Heart right ventricle (tissue), 16 donors: ENCODE measurements around the gene LIPK. TPM values are rescaled to one million over a fixed set of nuclear protein-coding genes. Genes with fewer than 3 reads are reported as not detected.

Source experiments
- ATAC-seq, 8 donors: fragments of 200-7000 bp; cut with Tn5 transposase; one replicate each; pipeline ENCODE4 v1.9.1; 2020; ENCODE audit warnings: mild to moderate bottlenecking in 8 of 8, moderate library complexity in 8 of 8, moderate number of reproducible peaks in 1 of 8
- DNase-seq, 2 donors: peaks; one replicate each; pipeline ENCODE4 v3.0.0-alpha.2; 2020
- H3K27ac ChIP-seq, 10 donors: fragments of 200-600 bp; sonication (generic) in 2 of 10; one replicate each; pipeline versions ENCODE4 v1.5.0 to v1.8.0; 2020 to 2022; ENCODE audit warnings: mild to moderate bottlenecking in 3 of 10
- H3K27me3 ChIP-seq, 7 donors: fragments of 200-600 bp; one replicate each; pipeline ENCODE4 v1.8.0; 2021 to 2022; ENCODE audit warnings: mild to moderate bottlenecking in 2 of 7
- H3K36me3 ChIP-seq, 9 donors: fragments of 200-600 bp; sonication (generic) in 1 of 9; one replicate each; pipeline versions ENCODE4 v1.5.0 to v1.8.0; 2020 to 2022; ENCODE audit warnings: mild to moderate bottlenecking in 2 of 9
- H3K4me1 ChIP-seq, 9 donors: fragments of 200-600 bp; sonication (generic) in 1 of 9; one replicate each; pipeline versions ENCODE4 v1.5.0 to v1.8.0; 2020 to 2022; ENCODE audit warnings: mild to moderate bottlenecking in 4 of 9
- H3K4me3 ChIP-seq, 10 donors: fragments of 200-600 bp; sonication (generic) in 2 of 10; one replicate each; pipeline versions ENCODE4 v1.5.0 to v1.8.0; 2020 to 2022; ENCODE audit warnings: mild to moderate bottlenecking in 7 of 10, moderate library complexity in 2 of 10
- H3K9me3 ChIP-seq, 11 donors: fragments of 200-600 bp in 10 of 11; sonication (generic) in 2 of 11; one replicate each; pipeline versions ENCODE4 v1.5.0 to v1.8.0; 2013 to 2022; ENCODE audit warnings: mild to moderate bottlenecking in 2 of 11, control low read depth in 1 of 11, moderate library complexity in 1 of 11
- CTCF ChIP-seq, 9 donors: fragments of 200-600 bp; sonication (generic) in 2 of 9; IDR thresholded peaks; one replicate each; pipeline versions ENCODE4 v1.5.0 to v1.8.0; 2021 to 2022; ENCODE audit warnings: antibody characterized with exemption in 9 of 9, mild to moderate bottlenecking in 5 of 9, moderate library complexity in 1 of 9
- WGBS, 2 donors: extraction: QIAGEN DNeasy Blood & Tissue Kit; methylation state at CpG; one replicate each; pipeline ENCODE4 v1.1.7; 2013; ENCODE audit warnings: inconsistent platforms in 1 of 2; 5-methylcytosine and 5-hydroxymethylcytosine counted together
- intact Hi-C, 10 donors: fragments of 100-400 bp; cut with DNase I; formaldehyde crosslinking; loops; one replicate each; pipeline versions ENCODE4 v1.11.1 to v1.14.2; 2022
- polyA plus RNA-seq, 2 donors: library from polyadenylated mRNA; stranded (reverse); fragments of 200-250 nt; gene quantifications; one replicate each; pipeline ENCODE4 v1.2.3, GENCODE V29; 2013
- total RNA-seq, 10 donors: library from RNA; stranded (reverse); fragmentation: NEBNext Ultra II Directional in 3 of 10; extraction: Animal tissue kit (Norgen Biotek cat#: 25700) in 3 of 10; gene quantifications; one replicate each; pipeline versions ENCODE4 v1.2.1 to v1.2.4, GENCODE V29; 2021 to 2023
- donor health status: Arrhythmogenic right ventricular cardiomyopathy.
- donor health status: ischemic (EF 13 %, LVEDD 7.1; RV severe dilation, severe dysfunction).
- donor health status: healthy with polysubstance abuse.
- donor health status: DM: no; HTN: yes; CAD: no.
- donor health status: DM: no; HTN: no; CAD: no.
- donor health status: ischemic (EF 25% LVEDD 6.9; RV normal size, moderate dysfunction).
- donor health status: ischemic (EF 25% LVEDD 5.7; RV mildly dilated, moderate dysfunction).
- donor health status: healthy.
- donor health status: DM: yes; HTN: yes; CAD: no.
- donor health status: Ischemic cardiomyopathy.
- donor health status: ischemic (EF 35%, LVEDD 5.7; RV mildly dilated, moderate dysfunction).
- donor health status: nonischemic (EF 11% LVEDD 7.7; RV severe dilation, severe dysfunction).
- donor health status: DM: yes; HTN: yes; CAD: no.
- donor health status: PGD.
- donor health status: ischemic (EF 29% LVEDD 5.4; RV normal size, mild dysfunction).
- donor health status: nonischemic (EF 23%, LVEDD 6.1; RV moderate dilation, normal function).

The LIPK gene
- total and polyA plus RNA-seq, 12 donors: not detected

GRCh38 chr10:88782222-88782621 is 76.2 kb downstream of the LIPK start:
- ATAC-seq: no peak
- Histone ChIP-seq H3K4me1 (no peaks in the 10 kb centered on the region), H3K27me3 (peaks cover 0 to 4% (median 0%) of the 10 kb centered on the region in 7 donors), H3K4me3 (no peak overlapping the region), H3K9me3 (no peaks in the 10 kb centered on the region), H3K27ac (no peak overlapping the region), H3K36me3 (no peaks in the 10 kb centered on the region)
- intact Hi-C loops: loop anchor here in 1 of 10 donors (10.0 kb wide), 1 partner anchor 97 kb away; no protein-coding TSS in a partner anchor
- WGBS, 2 donors: 77 to 92% methylated on average over 3 of the region's 3 CpGs
- DNase-seq: no peak
- no peak for TF ChIP-seq CTCF (IDR thresholded peaks at IDR 0.05)

- Histone ChIP-seq H3K27me3 (peaks cover 0 to 4% (median 0%) of the 10 kb centered on the region in 7 donors), H3K4me1 (no peaks in the 10 kb centered on the region), H3K9me3 (no peaks in the 10 kb centered on the region), H3K36me3 (no peaks in the 10 kb centered on the region), H3K4me3 (no peak overlapping the region), H3K27ac (no peak overlapping the region)
- no peak for TF ChIP-seq CTCF (IDR thresholded peaks at IDR 0.05)
- ATAC-seq (no peak), DNase-seq (no peak)
- intact Hi-C loops: loop anchor here in 1 of 10 donors (10.0 kb wide), 1 partner anchor 99 kb away; no protein-coding TSS in a partner anchor
- WGBS, 2 donors: 67 to 78% methylated on average over 3 of the region's 3 CpGs
Observed at GRCh38 chr10:88783724-88784123, 77.7 kb downstream of the LIPK start.

GRCh38 chr10:88786032-88786770 is 80.2 kb downstream of the LIPK start:
- Histone ChIP-seq H3K27me3 (peaks cover 0 to 4% (median 0%) of the 10 kb centered on the region in 7 donors), H3K27ac (no peak overlapping the region), H3K9me3 (no peaks in the 10 kb centered on the region), H3K36me3 (no peaks in the 10 kb centered on the region), H3K4me1 (no peaks in the 10 kb centered on the region), H3K4me3 (no peak overlapping the region)
- ATAC-seq (no peak), DNase-seq (no peak)
- TF ChIP-seq CTCF (IDR thresholded peaks at IDR 0.05): no peak
- 83 to 85% methylated on average over 10 of the region's 10 CpGs for WGBS, 2 donors
- intact Hi-C loops: loop anchor here in 1 of 10 donors (10.0 kb wide), 1 partner anchor 101 kb away; no protein-coding TSS in a partner anchor

GRCh38 chr10:88787463-88787862 is 81.4 kb downstream of the LIPK start:
- no peak overlapping the region for H3K27ac ChIP-seq
- intact Hi-C loops: loop anchor here in 1 of 10 donors (10.0 kb wide), 1 partner anchor 103 kb away; no protein-coding TSS in a partner anchor

More at GRCh38 chr10:88787463-88787862, 81.4 kb downstream of the LIPK start:
- Histone ChIP-seq H3K36me3 (no peaks in the 10 kb centered on the region), H3K4me3 (no peak overlapping the region), H3K27me3 (peaks cover 0 to 4% (median 0%) of the 10 kb centered on the region in 7 donors), H3K4me1 (peaks cover 0 to 10% (median 0%) of the 10 kb centered on the region in 9 donors), H3K9me3 (no peaks in the 10 kb centered on the region)
- no peak for DNase-seq
- 67 to 69% methylated on average over 5 of the region's 5 CpGs for WGBS, 2 donors
- TF ChIP-seq CTCF (IDR thresholded peaks at IDR 0.05): no peak
- ATAC-seq: no peak
